Measurements from ENCODE around the gene CDH3.
A peak's percentile ranks its signal among the peaks of the same experiment; 100 is the strongest.

CDH3 gene

DNA sequence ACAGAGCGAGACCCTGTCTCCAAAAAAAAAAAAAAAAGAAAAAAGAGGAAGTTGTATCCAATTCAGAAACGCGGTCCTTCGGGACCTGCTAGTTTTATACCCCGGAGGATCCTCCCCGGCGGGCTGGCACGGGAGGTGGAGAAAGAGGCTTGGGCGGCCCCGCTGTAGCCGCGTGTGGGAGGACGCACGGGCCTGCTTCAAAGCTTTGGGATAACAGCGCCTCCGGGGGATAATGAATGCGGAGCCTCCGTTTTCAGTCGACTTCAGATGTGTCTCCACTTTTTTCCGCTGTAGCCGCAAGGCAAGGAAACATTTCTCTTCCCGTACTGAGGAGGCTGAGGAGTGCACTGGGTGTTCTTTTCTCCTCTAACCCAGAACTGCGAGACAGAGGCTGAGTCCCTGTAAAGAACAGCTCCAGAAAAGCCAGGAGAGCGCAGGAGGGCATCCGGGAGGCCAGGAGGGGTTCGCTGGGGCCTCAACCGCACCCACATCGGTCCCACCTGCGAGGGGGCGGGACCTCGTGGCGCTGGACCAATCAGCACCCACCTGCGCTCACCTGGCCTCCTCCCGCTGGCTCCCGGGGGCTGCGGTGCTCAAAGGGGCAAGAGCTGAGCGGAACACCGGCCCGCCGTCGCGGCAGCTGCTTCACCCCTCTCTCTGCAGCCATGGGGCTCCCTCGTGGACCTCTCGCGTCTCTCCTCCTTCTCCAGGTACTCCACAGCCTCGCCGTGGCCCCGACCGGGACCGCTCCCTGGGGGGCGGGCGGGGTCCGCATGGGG is at the start of gene CDH3:
Gene CDH3, plus strand, starts transcription at position 596 of the 779 bp plus-strand sequence. Its CDS starts 70 bp downstream, at position 666.
- TF ChIP-seq ZFX (IDR thresholded peaks at IDR 0.05): no peak
- TF ChIP-seq, protein P1, sequence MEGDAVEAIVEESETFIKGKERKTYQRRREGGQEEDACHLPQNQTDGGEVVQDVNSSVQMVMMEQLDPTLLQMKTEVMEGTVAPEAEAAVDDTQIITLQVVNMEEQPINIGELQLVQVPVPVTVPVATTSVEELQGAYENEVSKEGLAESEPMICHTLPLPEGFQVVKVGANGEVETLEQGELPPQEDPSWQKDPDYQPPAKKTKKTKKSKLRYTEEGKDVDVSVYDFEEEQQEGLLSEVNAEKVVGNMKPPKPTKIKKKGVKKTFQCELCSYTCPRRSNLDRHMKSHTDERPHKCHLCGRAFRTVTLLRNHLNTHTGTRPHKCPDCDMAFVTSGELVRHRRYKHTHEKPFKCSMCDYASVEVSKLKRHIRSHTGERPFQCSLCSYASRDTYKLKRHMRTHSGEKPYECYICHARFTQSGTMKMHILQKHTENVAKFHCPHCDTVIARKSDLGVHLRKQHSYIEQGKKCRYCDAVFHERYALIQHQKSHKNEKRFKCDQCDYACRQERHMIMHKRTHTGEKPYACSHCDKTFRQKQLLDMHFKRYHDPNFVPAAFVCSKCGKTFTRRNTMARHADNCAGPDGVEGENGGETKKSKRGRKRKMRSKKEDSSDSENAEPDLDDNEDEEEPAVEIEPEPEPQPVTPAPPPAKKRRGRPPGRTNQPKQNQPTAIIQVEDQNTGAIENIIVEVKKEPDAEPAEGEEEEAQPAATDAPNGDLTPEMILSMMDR (conservative IDR thresholded peaks at IDR 0.05): no peak
- peak within 1 kb of the TSS; percentile 60 for H3K27ac ChIP-seq

DNA sequence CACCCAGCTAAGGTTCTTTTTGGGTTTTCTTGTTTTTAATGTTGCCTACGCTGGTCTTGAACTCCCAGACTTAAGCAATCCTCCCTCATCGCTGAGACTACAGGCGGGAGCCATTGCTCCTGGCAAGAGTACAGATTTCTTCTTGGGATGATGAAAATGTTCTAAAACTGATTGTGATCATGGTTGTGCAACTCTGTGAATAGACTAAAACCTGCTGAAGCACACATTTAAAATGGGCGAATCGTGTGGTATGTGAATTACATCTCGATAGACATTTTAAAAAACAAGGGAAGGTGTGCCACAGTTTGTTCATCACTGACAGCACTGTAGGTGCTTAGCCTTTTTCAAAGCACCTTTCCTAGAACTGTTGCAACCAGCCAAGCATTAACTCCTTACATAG is 48.8 kb upstream of the CDH3 start:
- H3K27ac ChIP-seq: no peak overlapping the region
- TF ChIP-seq ZFX (IDR thresholded peaks at IDR 0.05): no peak
- TF ChIP-seq, protein P1 (conservative IDR thresholded peaks at IDR 0.05): no peak

DNA sequence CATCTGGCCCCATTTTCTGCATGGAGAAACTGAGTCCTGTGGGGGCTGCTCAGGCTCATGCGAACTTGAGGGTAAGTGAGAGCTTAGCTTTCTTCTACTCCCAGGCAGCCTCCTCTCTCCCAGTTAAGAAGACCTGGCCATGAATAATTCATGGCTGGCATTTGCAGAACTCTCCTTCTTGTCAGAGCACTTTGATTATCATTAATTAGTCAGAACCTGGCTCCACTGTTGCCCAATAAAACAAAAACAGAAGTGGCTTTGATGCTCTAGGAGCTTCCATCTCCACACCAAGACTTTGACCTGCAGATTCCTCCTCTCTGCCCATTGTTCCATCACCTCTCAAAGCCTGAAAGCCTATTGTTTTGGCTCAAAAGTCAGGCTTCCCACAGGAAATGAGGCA is 45.5 kb upstream of the CDH3 start:
- no peak for TF ChIP-seq ZFX (IDR thresholded peaks at IDR 0.05)

DNA sequence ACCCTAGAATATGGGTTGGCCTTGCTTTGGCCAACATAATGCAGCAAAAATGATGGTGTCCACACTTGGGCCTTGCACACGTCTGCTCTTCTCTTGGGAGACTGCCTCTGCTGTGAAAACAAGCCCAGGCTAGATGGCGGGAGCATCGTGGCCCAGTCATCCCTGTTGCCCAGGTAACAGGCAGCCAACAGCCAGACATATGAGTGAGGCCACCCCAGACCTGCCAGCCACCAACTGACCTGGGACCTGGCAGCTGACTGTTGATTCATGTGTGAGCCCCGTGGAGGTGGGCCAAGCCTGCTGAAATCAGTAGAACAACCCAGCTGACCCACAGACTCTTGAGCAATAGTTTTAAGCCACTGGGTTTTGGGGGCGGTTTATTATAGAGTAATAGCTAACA is 39.4 kb upstream of the CDH3 start:
- no peak overlapping the region for H3K27ac ChIP-seq
- no peak for TF ChIP-seq ZFX (IDR thresholded peaks at IDR 0.05)
- TF ChIP-seq, protein P1 (conservative IDR thresholded peaks at IDR 0.05): no peak

More for the DNA sequence above, 45.5 kb upstream of the CDH3 start:
- no peak overlapping the region for H3K27ac ChIP-seq

DNA sequence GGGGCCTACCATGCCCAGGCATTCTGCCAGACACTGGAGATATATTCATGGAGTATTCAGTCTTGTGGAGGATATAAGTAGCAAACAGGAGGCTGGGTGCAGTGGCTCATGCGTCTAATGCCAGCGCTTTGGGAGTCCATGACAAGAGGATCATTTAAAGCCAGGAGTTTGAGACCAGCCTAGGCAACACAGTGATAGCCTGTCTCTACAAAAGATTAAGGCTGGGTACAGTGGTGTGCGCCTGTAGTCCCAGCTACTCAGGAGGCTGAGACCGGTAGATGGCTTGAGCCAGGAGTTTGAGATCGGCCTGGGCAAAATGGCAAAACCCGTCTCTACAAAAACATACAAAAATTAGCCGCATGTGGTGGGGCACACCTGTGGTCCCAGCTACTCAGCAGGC is 37.7 kb upstream of the CDH3 start:
- no peak overlapping the region for H3K27ac ChIP-seq
- no peak for TF ChIP-seq ZFX (IDR thresholded peaks at IDR 0.05)
- TF ChIP-seq, protein P1 (conservative IDR thresholded peaks at IDR 0.05): no peak

DNA sequence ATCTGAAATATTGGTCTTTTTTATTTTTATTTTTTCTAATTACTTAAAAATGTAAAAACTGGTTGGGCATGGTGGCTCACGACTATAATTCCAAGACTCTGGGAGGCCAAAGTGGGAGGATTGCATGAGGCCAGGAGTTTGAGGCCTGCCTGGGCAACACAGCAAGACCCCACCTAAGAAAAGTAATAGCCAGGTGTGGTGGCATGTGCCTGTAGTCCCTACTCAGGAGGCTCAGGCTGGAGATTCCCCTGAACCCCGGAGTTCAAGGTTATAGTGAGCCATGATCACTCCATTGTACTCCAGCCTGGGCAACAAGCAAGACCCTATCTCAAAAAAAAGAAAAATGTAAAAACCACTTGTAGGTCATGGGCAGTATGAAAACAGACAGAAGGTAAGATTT is 36.8 kb upstream of the CDH3 start:
- TF ChIP-seq ZFX (IDR thresholded peaks at IDR 0.05): no peak
- TF ChIP-seq, protein P1 (conservative IDR thresholded peaks at IDR 0.05): no peak
- no peak overlapping the region for H3K27ac ChIP-seq

DNA sequence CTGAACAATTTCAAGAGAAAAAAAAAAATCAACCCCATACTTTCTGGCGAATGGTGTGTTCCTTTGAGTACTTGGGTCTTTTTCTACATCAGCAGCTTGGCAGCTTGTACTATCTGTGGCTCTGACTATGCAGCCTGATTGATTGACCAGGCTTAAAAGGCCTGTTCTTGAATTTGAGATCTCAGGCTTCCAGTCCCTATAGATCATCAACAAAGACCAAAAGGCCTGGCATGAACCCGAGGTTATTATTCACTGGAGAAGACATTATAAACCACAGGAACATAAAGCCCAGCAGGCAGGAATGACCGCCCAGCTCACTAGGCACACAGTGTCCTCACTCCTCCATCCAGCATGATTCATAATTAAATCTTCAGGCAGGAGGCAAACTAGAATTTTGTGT is 32.1 kb upstream of the CDH3 start:
- TF ChIP-seq, protein P1 (conservative IDR thresholded peaks at IDR 0.05): no peak
- TF ChIP-seq ZFX (IDR thresholded peaks at IDR 0.05): no peak
- H3K27ac ChIP-seq: no peak overlapping the region

DNA sequence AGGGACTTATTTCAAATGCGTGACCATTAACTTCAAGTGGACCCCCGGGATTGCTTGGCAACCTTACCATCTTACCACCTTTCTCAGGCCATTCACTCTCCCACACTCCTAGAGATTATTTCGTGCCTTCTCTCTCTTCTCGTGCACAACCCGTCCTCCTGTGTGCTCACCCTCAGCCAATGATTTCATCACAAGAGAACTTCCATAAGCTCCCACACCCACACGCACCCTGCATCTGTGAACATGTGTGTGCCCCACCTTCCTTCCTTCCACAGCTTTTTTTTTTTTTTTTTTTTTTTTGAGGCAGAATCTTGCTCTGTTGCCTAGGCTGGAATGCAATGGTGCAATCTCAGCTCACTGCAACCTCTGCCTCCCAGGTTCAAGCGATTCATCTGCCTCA is 27.4 kb upstream of the CDH3 start:
- TF ChIP-seq, protein P1 (conservative IDR thresholded peaks at IDR 0.05): no peak
- TF ChIP-seq ZFX (IDR thresholded peaks at IDR 0.05): no peak
- H3K27ac ChIP-seq: no peak overlapping the region
